Omental fat pad (tissue), 4 donors: ENCODE results near the gene TEX14. TPM values are rescaled to one million over a fixed set of nuclear protein-coding genes. Genes with fewer than 3 reads are reported as not detected.

Experiments
- ATAC-seq: fragments of 150-250 bp; one replicate; pipeline ENCODE4 v1.9.1; 2016; ENCODE audit warnings: mild to moderate bottlenecking, moderate library complexity; ENCODE audit not compliant: low FRiP score
- DNase-seq: peaks from one replicate; pipeline ENCODE4 v3.0.0-alpha.2; 2019; ENCODE audit warnings: low spot score
- small RNA-seq: library from RNA; depleted of rRNA; stranded (forward); fragments of <200 nt; gene quantifications from one replicate; pipeline ENCODE3, GENCODE V24; 2016
- total RNA-seq, 4 donors: library from RNA; depleted of rRNA; stranded (reverse); fragments of >200 nt; gene quantifications; one replicate each; pipeline ENCODE4 v1.1.0, GENCODE V29; 2016
- TF ChIP-seq, protein P1 (sequence below), 3 donors: fragments of 450-650 bp; IDR thresholded peaks; one replicate each; pipeline ENCODE4 v1.5.1; 2016 to 2017; ENCODE audit warnings: antibody characterized with exemption in 3 of 3, mild to moderate bottlenecking in 3 of 3, moderate library complexity in 2 of 3

TEX14 gene
- total RNA-seq, 4 donors from 2014 or later = 0.19 to 1.3 (median 0.39) TPM

DNA sequence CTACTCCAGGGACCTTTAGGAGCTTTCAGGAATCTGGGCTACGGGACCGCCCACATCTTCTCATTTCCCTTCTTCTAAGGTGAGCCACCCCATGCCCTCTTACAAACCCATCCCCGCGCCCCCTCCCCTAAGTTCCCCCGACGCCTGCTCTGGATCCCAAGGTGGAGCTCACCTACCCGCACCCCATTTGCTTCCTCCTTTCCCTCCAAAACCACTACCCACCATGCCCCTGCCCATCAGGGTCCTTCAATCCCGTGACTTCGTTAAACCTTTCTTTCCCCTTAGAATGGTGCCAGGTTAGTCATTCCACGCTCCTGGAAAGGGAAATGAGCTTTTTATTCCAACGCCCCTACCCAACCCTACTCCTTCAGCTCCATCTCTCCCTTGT, 177.1 kb downstream of the TEX14 start:
- ATAC-seq (no peak), DNase-seq (no peak)
- TF ChIP-seq, protein P1, sequence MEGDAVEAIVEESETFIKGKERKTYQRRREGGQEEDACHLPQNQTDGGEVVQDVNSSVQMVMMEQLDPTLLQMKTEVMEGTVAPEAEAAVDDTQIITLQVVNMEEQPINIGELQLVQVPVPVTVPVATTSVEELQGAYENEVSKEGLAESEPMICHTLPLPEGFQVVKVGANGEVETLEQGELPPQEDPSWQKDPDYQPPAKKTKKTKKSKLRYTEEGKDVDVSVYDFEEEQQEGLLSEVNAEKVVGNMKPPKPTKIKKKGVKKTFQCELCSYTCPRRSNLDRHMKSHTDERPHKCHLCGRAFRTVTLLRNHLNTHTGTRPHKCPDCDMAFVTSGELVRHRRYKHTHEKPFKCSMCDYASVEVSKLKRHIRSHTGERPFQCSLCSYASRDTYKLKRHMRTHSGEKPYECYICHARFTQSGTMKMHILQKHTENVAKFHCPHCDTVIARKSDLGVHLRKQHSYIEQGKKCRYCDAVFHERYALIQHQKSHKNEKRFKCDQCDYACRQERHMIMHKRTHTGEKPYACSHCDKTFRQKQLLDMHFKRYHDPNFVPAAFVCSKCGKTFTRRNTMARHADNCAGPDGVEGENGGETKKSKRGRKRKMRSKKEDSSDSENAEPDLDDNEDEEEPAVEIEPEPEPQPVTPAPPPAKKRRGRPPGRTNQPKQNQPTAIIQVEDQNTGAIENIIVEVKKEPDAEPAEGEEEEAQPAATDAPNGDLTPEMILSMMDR (IDR thresholded peaks at IDR 0.05) = no peak

DNA sequence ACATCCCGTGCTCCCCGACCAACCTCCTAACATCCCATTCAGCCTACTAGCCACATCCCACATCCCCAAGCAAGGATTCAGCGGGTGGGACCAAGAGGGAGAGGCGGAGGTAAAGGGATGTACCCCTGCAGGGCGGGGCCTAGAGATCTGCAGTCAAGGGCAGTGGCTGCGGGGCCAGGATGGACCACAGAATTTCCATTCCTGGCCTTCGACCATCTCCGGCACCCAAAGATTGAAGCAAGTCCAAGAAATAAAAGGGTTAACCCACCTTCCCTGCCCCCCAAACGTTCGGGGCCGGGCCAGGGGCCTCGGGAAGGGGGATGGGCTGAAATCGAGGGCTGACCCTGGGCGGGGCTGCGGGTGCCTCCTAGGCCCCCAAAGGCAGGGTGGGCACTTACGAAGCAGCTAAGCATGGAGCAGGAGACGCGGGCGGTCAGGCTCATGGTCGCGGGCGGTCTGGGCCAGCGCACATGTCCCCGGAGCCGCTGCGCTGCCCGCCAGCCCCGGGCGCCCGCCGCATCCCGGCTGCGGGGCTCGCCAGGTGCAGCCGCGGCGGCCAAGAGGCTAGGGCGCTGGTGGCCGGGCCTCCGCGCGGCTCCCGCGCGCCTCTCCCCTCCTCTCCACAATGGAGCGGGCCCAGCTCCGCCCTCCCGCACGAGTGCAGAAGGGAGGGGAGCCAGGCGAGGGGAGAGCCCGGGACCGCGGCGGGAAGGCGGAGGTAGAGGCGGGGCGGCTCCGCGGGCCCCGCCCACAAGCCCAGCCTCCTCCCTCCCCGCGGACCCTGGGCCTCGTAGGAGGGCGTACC, 177.7 kb downstream of the TEX14 start, which contains the start of gene MTMR4:
MTMR4 (minus strand) TSS at position 674 of the 805 bp plus-strand sequence; CDS start at position 443, 231 bp downstream.
- TF ChIP-seq, protein P1 (IDR thresholded peaks at IDR 0.05) = no peak
- ATAC-seq (peak; percentile 64), DNase-seq (peak; percentile 50)

DNA sequence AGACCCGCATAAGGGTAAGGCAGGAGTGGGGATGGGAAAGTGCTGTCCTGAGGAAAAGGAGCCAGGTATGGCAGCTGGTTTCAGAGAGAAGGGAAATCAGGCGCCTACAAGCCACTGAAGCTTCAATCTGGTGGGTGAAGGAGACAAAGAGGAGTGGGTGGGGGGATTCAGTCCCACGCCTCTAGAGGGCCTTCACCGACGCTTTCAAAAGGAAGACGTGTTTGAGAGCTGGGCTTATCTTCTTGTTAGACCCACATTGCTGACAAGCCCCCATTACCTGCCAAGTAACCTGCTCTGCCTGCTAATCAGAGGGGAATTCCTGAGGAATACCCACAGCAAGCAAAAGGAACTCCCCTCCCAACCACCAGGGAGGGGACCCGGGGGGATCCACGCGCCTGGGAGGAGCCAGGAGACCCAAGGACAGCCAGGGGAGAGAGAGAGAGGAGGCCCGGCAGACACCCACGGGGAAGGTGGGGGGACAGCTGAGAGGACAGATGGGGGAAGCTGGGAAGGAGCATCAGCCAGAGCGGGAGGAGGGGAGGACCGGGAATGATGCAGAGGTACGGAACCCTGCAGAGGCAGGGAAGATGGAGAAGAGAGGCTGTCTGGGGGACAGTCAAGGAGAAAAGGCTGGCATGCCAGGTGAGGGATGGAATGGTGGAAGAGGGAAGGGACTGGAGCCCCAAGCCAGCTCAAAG, 178.4 kb downstream of the TEX14 start:
- ATAC-seq = no peak
- no peak for DNase-seq
- TF ChIP-seq, protein P1 (IDR thresholded peaks at IDR 0.05) = no peak

DNA sequence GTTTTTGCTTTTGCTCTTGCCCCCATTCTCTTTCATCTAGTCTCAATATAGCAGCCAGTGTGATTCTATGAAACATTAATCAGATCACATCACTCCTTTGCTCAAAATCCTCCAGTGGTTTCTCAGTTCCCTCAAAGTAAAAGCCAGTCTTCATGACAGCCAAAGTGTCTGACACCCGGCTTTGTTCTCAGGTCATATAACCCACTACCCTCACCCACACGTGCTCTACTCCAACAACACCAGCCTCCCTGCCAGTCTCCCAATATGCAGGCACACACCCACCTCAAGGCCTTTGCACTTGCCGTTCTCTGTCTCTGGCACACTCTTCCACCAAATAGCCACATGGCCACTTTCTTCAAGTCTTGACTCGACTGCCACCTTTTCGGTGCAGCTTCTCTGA, 181.8 kb downstream of the TEX14 start:
- ATAC-seq = no peak
- no peak for DNase-seq
- TF ChIP-seq, protein P1 (IDR thresholded peaks at IDR 0.05) = no peak

DNA sequence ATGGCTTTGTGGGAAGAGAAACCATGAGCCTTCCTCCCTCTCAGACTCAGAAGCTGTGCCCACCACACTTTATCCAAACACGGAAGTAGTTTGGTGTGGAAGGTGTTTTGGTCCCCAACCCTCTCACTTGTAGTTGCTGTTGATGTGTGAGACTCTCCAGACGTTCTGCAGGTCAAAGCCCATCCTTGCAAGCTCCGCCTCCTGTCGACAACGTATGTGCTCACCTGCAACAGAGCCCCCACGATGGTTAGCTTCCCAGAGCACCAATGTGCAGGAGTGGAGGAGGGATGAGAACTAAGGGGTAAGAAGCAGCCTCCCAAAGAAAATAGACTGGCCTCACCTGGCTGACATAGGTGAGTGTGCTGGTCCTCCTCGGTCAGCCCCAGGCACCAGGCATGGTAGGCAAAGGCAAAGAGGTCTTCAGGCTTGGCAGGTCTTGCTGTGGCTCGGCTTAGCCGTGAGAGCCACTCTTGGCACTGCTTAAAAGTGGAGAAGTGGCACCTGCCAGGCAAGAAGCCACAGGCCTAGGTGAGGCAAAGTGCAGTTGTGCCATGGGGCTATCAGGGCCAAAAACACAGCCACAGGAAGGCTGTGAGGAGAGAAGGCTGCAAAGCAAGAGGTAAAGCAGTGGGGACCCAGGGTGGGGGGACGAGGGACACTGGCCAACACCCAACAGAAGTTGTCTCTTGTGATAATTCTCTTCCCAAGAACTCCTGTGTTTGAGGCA, 183.3 kb downstream of the TEX14 start:
- DNase-seq (no peak), ATAC-seq (no peak)
- TF ChIP-seq, protein P1 (IDR thresholded peaks at IDR 0.05) = no peak

DNA sequence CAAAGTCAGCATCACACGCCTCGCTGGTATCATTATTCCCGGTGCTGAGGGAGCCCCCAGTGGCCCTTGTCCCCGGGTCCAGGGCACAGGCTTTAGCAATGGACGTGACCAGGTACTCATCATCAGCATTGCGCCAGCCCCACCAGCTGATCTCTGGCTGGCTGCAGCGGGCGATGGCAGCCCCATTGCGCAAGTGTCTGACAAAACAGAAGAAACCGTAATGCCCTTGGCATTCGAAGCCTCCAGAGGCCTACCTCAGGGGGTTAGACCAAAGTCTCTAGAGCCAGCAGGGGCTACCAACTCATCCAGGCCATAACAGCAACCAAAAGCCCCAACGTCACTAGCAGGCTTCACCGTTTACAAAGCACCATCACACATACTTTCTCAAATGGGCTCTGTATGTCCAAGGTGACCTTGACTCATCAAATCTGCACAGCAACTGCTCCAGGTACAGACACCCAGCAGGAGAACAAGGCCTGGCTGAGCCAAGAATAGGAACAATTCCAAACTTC, 184.7 kb downstream of the TEX14 start:
- ATAC-seq (no peak), DNase-seq (no peak)
- TF ChIP-seq, protein P1 (IDR thresholded peaks at IDR 0.05) = no peak

Small RNA genes within 50 kb of the gene (small RNA-seq; reads per million reads assigned to genes)
- gene AC011195.1 (not detected), gene RF00012 (not detected), gene RNU1-108P (not detected), gene RNU1-52P (not detected), gene RNU1-85P (not detected)

Other genes with a start within 250 kb of the TEX14 start
- gene HSF5, start 203.6 kb downstream of the TEX14 start, total RNA-seq = under 1 TPM in 2 of 4 donors, not detected in 2; 0.13 to 0.24 TPM
- gene MTMR4, start 177.4 kb downstream of the TEX14 start, total RNA-seq = 10 to 100 TPM; 24.3 to 40.1 (median 32.3) TPM
- gene RAD51C, start 557 bp upstream of the TEX14 start, total RNA-seq = 10 to 100 TPM in 3 of 4 donors, 1 to 10 TPM in 1; 7.1 to 18.3 (median 15.7) TPM
- under 1 TPM in 3 of 4 donors, not detected in 1; 0.19 to 0.48 (median 0.46) TPM for gene PPM1E, start 63.8 kb upstream of the TEX14 start, total RNA-seq